MV-4-11 (cell line): ENCODE data around the gene CBLB.

ENCODE experiments used
- DNase-seq: peaks from one replicate; lab custom pipeline; 2025; lab: John Stamatoyannopoulos, UW

Gene CBLB

GRCh38 chr3:105845488-105845887 lies 23.3 kb downstream of the CBLB start:
- DNase-seq, result no peak

DNA sequence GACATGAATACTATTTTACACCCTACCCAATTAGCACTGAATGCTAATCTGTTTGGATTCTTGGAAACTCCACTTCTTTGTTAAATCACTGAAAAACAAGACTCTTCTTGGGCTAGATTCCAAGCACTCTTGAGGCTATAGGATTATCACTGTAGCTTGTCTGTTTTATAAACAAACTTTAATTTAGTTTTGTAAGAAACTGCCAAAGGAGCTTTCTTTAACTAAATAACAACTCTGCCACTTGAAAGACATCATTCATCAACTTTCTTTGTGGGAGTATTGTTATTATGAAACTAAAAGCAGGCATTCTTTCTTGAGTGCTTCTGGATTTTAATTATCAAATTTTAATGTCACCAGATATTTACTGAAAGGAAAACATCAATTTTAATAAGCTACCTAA lies 24.1 kb downstream of the CBLB start:
- DNase-seq, result no peak

- DNase-seq, result no peak
Observed at GRCh38 chr3:105843994-105844393, 24.8 kb downstream of the CBLB start.

DNA sequence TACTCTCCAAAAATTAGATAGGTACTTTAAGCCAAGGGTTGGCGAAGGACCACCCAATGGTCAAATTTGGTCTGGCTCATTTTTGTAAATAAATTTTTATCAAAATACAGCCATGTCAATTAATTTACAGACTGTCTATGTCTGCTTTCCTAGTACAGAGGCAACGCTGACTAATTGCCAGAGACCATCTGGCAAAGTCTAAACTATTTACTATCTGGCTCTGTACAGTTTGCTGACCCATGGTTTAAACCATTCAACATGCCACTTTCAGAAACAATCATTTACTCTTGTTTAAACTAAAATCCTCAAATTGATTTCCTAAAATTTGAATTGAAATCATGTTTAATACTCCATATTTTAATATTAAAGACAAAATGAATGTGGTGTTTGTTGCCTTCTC lies 25.9 kb downstream of the CBLB start:
- DNase-seq, result no peak

DNA sequence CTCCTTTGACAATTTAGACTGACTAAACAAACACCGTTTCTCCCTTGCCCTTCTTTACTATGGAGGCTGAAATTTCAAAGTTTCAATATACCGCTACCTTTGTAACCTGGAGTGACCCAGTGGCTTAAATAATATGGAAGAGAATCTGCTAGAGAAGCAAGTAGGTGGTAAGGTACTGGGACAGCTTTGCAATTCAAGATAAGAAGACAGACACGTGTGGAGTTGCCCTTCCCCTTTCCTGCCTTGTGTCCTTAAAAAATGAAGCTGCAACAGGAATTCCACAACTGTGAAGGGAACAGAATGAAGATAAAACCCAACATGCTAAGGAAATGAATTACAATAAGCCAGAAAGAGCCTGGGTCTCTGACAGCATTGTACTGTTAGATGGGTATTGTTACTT lies 26.4 kb downstream of the CBLB start:
- DNase-seq, result no peak

- DNase-seq, result no peak
Observed at GRCh38 chr3:105837947-105838346, 30.9 kb downstream of the CBLB start.

DNA sequence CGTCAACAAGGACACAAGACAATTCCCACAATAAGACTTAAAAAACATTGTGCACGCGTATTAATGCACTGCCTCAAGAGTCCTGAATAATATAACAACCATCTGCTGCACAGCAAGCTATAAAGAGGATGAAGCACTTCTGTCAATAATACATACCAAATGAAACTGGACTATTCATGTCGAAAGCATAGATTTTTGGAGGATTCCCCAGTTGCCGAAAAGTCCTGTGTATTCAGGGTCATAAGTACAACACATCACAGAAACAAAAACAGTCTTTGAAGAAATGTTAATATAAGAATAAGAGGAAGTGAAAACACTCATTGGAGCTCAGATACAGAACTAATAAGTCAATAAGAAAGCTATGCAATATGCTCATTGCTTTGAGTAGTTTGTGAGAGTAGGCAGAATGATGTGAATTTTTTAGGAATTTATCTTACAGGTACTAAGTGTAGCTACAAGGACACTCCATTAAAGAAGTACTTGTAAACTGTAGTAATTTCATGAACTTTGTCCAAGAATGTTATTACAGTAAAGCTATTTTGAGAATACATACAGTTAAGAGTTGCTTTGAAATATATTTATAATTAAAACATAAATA lies 31.6 kb downstream of the CBLB start:
- peak; percentile 56 for DNase-seq

- no peak for DNase-seq
Observed at GRCh38 chr3:105836533-105836932, 32.3 kb downstream of the CBLB start.

GRCh38 chr3:105835606-105836005 lies 33.2 kb downstream of the CBLB start:
- DNase-seq, result no peak

GRCh38 chr3:105834768-105835167 lies 34.0 kb downstream of the CBLB start:
- no peak for DNase-seq

GRCh38 chr3:105832644-105833043 lies 36.2 kb downstream of the CBLB start:
- DNase-seq, result no peak

GRCh38 chr3:105830836-105831235 lies 38.0 kb downstream of the CBLB start:
- DNase-seq, result no peak

- DNase-seq, result no peak
Observed at GRCh38 chr3:105829871-105830622, 38.8 kb downstream of the CBLB start.

DNA sequence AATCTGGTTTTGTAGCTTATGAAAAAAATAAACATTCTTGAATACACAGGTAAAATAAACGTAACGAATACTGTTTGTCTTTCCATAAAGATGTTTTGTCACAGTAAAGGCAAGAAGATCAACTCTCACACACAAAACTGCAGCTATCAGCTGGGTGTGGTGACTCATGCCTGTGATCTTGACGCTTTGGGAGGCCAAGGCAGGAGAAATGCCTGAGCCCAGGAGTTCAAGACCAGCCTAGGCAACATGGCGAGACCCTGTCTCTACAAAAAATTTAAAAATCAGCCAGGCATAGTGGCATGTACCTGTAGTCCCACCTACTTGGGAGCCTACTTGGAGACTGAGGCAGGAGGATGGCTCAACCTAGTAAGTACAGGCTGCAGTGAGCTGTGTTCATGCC lies 39.6 kb downstream of the CBLB start:
- DNase-seq, result no peak

DNA sequence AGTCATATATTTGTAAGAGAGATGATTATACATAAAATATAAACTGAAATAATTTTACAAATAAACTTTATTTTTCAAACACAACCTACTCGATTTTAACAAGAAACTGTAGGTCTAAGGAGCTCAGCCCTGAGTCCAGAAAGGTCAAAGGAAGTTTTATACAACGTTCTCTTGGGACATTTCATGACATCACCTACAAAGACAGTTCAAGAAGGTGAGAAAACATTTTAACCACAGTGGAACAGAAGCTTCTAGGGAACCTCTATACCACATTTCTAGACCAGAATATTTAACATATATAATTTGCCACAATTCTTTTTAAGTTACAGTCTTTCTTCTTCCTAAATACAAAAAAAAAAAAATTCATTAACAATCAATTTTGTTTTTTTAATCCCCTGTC lies 40.1 kb downstream of the CBLB start:
- no peak for DNase-seq

DNA sequence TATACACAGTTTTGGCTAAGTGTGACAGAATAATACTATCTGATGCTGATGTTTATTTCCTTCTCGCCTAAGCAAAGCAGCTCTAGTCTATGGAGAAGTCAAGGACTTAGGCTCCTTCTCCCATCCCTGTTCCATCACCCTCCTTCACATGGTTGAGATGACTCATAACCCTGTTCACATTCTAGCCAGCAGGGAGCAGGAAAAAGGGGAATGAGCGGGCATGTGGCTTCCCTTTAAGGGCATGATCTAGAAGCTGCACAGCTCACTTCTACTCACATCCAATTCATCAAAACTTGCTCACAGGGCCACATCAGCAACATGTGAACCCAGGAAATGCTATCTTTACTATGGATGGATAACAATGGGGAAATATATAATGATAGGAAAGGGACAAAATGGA lies 40.9 kb downstream of the CBLB start:
- DNase-seq, result peak; percentile 39

DNA sequence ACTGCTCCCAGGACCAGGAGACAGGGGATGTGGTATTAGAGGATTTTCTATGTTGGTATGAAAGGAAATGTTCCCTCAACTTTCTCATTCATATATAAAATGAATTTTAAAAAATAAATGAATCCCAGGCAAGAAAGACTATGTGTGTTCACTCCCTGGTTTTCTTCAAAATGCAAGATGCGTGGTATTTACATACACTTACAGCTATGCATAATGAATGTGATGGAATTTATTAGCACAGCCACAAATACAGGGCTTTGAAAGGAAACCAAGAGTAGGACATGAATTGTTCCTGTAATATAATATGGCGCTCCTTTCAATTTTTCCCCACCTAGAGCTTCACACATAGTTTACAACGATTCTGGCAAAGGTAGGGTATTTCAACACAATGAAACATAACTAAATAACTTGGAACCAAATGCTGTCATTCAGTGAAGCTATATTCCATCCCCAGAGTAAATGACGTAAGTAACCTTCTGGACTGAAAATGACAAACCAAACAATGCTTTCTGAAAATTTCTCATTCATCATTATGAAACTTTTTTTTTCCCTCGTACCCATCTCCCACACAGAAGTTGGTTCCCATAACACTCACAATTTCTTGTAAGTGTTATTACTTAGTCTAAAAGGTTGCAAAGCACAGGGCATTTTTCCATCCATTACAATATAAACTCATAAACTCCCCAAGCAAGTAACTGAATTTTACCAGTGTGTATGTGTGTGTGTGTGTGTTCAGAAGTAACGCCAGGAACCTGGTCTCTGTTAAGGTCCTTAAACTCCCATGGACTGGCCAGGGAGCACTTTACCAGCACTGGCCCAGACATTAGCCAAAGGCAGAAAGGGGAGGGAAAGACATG lies 41.8 kb downstream of the CBLB start:
- no peak for DNase-seq

DNA sequence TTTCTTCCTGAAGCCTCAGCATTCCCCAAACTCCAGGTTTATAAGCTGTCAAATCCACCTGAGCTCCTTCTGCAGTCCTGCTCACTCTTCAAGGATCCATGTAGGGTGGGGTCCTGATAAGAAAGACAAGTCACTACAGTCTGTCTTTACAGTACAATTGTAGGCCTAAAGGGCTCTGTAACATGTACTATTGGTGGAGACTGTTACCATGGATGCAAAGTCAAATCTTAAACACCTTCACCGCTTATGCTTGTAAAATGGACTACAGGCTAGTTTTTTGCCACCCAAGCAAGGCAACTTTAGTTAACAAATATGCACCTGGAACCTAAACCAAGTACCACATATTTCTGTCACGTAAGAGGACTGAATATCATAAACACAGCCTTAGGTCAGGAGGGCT lies 44.7 kb downstream of the CBLB start:
- DNase-seq, result no peak

GRCh38 chr3:105823149-105823867 lies 45.5 kb downstream of the CBLB start:
- DNase-seq, result no peak

DNA sequence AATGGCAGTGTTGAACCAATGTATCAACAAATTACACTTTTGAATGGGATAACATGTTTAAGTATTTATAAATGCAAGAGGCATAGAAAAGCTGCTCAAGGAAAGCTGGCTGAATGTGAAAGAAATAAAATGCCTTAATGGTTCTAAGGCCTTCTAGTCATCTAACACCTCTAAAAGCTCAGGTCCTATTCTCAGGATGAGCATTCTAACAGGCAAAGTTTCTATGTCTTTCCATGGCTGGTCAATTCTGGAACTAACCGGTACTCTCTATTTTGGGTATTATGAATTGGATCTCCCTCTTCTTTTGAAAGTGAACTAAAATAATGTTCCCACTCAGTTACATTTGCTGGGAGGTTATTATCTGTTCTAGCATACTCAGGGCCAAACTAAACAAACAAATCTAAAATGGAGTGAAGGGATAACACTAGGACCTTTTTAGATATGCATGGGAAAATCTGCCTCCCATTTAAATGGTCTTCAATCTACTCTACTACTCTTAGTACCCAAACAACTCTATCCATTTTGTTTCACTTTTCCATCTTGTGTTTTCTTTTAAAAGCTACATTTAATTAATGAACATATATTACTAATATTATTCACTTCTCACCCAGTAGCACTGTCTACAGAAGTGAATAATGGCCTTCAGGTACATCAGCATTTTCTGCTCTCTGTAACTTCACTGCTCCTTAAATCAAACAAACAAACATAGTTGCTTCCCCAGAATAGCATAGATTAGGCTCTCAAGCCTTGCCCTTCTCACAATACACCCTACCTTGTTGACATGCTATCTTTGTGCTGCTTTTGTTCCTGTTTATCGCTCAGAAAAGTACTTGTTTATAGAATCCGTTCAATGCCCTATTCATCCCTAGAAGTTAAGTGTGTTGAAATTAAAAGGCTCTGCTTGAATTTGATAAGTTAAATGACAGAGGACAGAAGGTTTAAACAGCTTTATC lies 46.4 kb downstream of the CBLB start:
- DNase-seq, result no peak

DNA sequence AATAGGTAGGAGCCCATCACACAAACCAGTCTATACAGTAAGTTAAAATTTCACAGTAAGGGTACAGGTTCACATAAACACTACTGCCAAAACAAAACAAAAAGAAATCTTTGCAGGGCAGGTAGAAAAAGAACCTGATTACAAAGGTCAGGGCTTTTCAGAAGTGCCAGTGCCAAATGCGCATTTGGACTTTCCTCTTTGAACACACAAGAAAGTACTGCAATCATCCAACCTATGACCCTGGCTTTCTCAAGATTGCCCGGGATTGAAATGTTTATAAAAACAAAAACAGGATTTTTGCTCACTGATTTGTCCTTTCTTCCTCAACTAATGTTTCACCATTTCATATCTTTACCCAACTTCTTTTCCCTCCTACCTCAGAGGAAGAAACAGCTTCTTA lies 47.4 kb downstream of the CBLB start:
- DNase-seq, result no peak
